Fibroblast of the conjunctiva (primary cell): Measurements from ENCODE around the gene HERC4.

ENCODE experiments used
- DNase-seq: peaks from one replicate; pipeline ENCODE4 v3.0.0-alpha.2; 2010; ENCODE audit warnings: low read depth

Gene HERC4

GRCh38 chr10:67875340-67876238 lies 199.5 kb downstream of the HERC4 start:
- DNase-seq, result no peak
